Panc1 (cell line): Measurements from ENCODE around the gene SLC17A5.

Experiments used
- CTCF ChIP-seq: fragments of 450-650 bp; IDR thresholded peaks from 2 replicates; pipeline ENCODE4 v1.5.1; 2017; ENCODE audit warnings: mild to moderate bottlenecking
- REST ChIP-seq, 2 experiments: IDR thresholded peaks; 2 replicates each; pipeline ENCODE4 v1.6.1; 2011 to 2012; ENCODE audit warnings: low read depth in 2 of 2, control low read depth in 1 of 2, low read length in 1 of 2, mild to moderate bottlenecking in 1 of 2, moderate library complexity in 1 of 2; ENCODE audit not compliant: insufficient read depth in 1 of 2
- TCF7L2 ChIP-seq: IDR thresholded peaks from 2 replicates; pipeline ENCODE4 v1.6.1; 2011; ENCODE audit warnings: mild to moderate bottlenecking, low read depth, low read length, inconsistent platforms

GRCh38 chr6:73657201-73657600 lies 3.4 kb upstream of the SLC17A5 start:
- TF ChIP-seq TCF7L2 (no peak), CTCF (no peak), REST (IDR thresholded peaks at IDR 0.05; ENCODE audit: insufficient read depth in 1 of 2, low read depth in 2 of 2, low read length in 1 of 2) (no peak)
